Retinal pigment epithelial cell (primary cell): ENCODE measurements around the gene CPT1C.

ENCODE experiments used
- DNase-seq: peaks from one replicate; pipeline ENCODE4 v3.0.0-alpha.2; 2010; ENCODE audit warnings: low read depth
- H3K4me3 ChIP-seq: 2 replicates; pipeline ENCODE4 v1.5.1; 2011; ENCODE audit warnings: mild to moderate bottlenecking, low read length, control low read depth, moderate library complexity
- CTCF ChIP-seq: conservative IDR thresholded peaks from 2 replicates; pipeline ENCODE4 v1.5.1; 2011; ENCODE audit warnings: low read depth, low read length, control low read depth, inconsistent platforms

The CPT1C gene

GRCh38 chr19:49662011-49662410 lies 28.9 kb upstream of the CPT1C start:
- no peak for TF ChIP-seq CTCF
- DNase-seq = no peak
- H3K4me3 ChIP-seq = no peak overlapping the region

GRCh38 chr19:49663224-49663623 lies 27.7 kb upstream of the CPT1C start:
- no peak overlapping the region for H3K4me3 ChIP-seq
- DNase-seq = no peak
- no peak for TF ChIP-seq CTCF

- H3K4me3 ChIP-seq = peak overlapping the region; percentile 88
- peak; percentile 38 for DNase-seq
- peak; percentile 3 for TF ChIP-seq CTCF
These were observed 26.5 kb upstream of the CPT1C start for GRCh38 chr19:49664171-49665035.

GRCh38 chr19:49665036-49665350 lies 25.9 kb upstream of the CPT1C start:
- peak overlapping the region; percentile 88 for H3K4me3 ChIP-seq
- no peak for DNase-seq
- TF ChIP-seq CTCF = no peak

GRCh38 chr19:49665351-49666119 lies 25.4 kb upstream of the CPT1C start, which contains the start of the genes BCL2L12 and IRF3:
Gene BCL2L12 (plus strand): TSS chr19:49665933. CDS start chr19:49666693, 760 bp downstream.
Gene IRF3 (minus strand): TSS chr19:49665857. CDS start chr19:49664838, 1,019 bp downstream.
- DNase-seq = peak; percentile 76
- H3K4me3 ChIP-seq = peak within 1 kb of the TSS; percentile 88
- TF ChIP-seq CTCF = no peak

- DNase-seq = no peak
- H3K4me3 ChIP-seq = peak overlapping the region; percentile 88
- peak; percentile 11 for TF ChIP-seq CTCF
These were observed 24.8 kb upstream of the CPT1C start for GRCh38 chr19:49666120-49666444.
